HepG2 (cell line): ENCODE data around the gene CGB3. TPM values are rescaled to one million over a fixed set of nuclear protein-coding genes. Genes with fewer than 3 reads are reported as not detected.
A peak's percentile ranks its signal among the peaks of the same experiment; 100 is the strongest.

Source experiments
- CEBPG ChIP-seq: IDR thresholded peaks from 2 replicates; pipeline ENCODE4 v1.6.1; 2016
- DDIT3 ChIP-seq: sonication (generic); formaldehyde crosslinking; IDR thresholded peaks from 2 replicates; pipeline ENCODE4 v1.4.0; 2020; ENCODE audit warnings: mild to moderate bottlenecking, missing genetic modification reagents
- E2F5 ChIP-seq: sonication (generic); formaldehyde crosslinking; conservative IDR thresholded peaks from 2 replicates; pipeline ENCODE4 v1.4.0; 2020; ENCODE audit warnings: missing genetic modification reagents
- ETS1 ChIP-seq: sonication (generic); formaldehyde crosslinking; IDR thresholded peaks from 2 replicates; pipeline ENCODE4 v1.4.0; 2020; ENCODE audit warnings: missing genetic modification reagents
- FUBP1 ChIP-seq: sonication (generic); formaldehyde crosslinking; IDR thresholded peaks from 2 replicates; pipeline ENCODE4 v1.5.1; 2020; ENCODE audit warnings: missing genetic modification reagents, mild to moderate bottlenecking, borderline replicate concordance
- GLI4 ChIP-seq: sonication (generic); formaldehyde crosslinking; IDR thresholded peaks from 2 replicates; pipeline ENCODE4 v1.5.1; 2020; ENCODE audit warnings: missing genetic modification reagents, mild to moderate bottlenecking, moderate library complexity, borderline replicate concordance
- HDAC2 ChIP-seq: sonication (generic); formaldehyde crosslinking; IDR thresholded peaks from 2 replicates; pipeline ENCODE4 v1.4.0; 2020; ENCODE audit warnings: missing genetic modification reagents
- HMG20B ChIP-seq: conservative IDR thresholded peaks from 2 replicates; pipeline ENCODE4 v1.6.1; 2016; ENCODE audit warnings: missing genetic modification reagents, missing compliant biosample characterization
- KLF16 ChIP-seq, 2 experiments: sonication (generic) in 1 of 2; formaldehyde crosslinking in 1 of 2; IDR thresholded peaks; 2 replicates each; pipeline versions ENCODE4 v1.6.1 to v1.8.0; 2016 to 2023; ENCODE audit warnings: missing genetic modification reagents in 2 of 2, missing compliant biosample characterization in 1 of 2
- MNT ChIP-seq: fragments of 450-650 bp; IDR thresholded peaks from 2 replicates; pipeline ENCODE4 v1.6.1; 2016
- NR0B2 ChIP-seq: sonication (generic); formaldehyde crosslinking; IDR thresholded peaks from 2 replicates; pipeline ENCODE4 v1.4.0; 2020; ENCODE audit warnings: mild to moderate bottlenecking, missing genetic modification reagents
- NR2F2 ChIP-seq: IDR thresholded peaks from 2 replicates; pipeline ENCODE4 v1.6.1; 2012; ENCODE audit warnings: low read depth, inconsistent platforms, borderline replicate concordance
- PTBP1 ChIP-seq: fragments of 200-400 bp; formaldehyde crosslinking; IDR thresholded peaks from 2 replicates; pipeline ENCODE4 v1.6.1; 2018; ENCODE audit warnings: low read length, low read depth; ENCODE audit not compliant: poor library complexity, severe bottlenecking
- TOE1 ChIP-seq: sonication (generic); formaldehyde crosslinking; IDR thresholded peaks from 2 replicates; pipeline ENCODE4 v1.4.0; 2020; ENCODE audit warnings: mild to moderate bottlenecking, missing genetic modification reagents
- ZEB1 ChIP-seq: IDR thresholded peaks from 2 replicates; pipeline ENCODE4 v1.6.1; 2012; ENCODE audit warnings: mild to moderate bottlenecking, low read depth, inconsistent platforms; ENCODE audit not compliant: insufficient replicate concordance
- ZNF468 ChIP-seq: sonication (generic); formaldehyde crosslinking; IDR thresholded peaks from 2 replicates; pipeline ENCODE4 v1.8.0; 2022; ENCODE audit warnings: mild to moderate bottlenecking, moderate library complexity, missing genetic modification reagents
- ZNF687 ChIP-seq: sonication (generic); formaldehyde crosslinking; IDR thresholded peaks from 2 replicates; pipeline ENCODE4 v1.5.1; 2020; ENCODE audit warnings: mild to moderate bottlenecking, missing genetic modification reagents, moderate library complexity
- polyA plus RNA-seq, 8 experiments: library from polyadenylated mRNA; depleted of rRNA in 3 of 8; stranded (reverse) in 7 of 8; unstranded in 1 of 8; fragments of >200 nt; fragmentation: Illumina TruSeq in 4 of 8; extraction: Trizol in 4 of 8; gene quantifications; 2 replicates each; pipeline versions ENCODE4 v1.2.1 to v1.2.3, GENCODE V29; 2011 to 2016; ENCODE audit warnings: low read depth in 4 of 8, missing spikeins in 1 of 8, mixed read lengths in 1 of 8; ENCODE audit not compliant: insufficient read depth in 1 of 8
- total RNA-seq, 5 experiments: library from RNA; depleted of rRNA; stranded (reverse); fragments of >200 nt; fragmentation: Illumina TruSeq; extraction: Trizol; gene quantifications; 2 replicates each; pipeline ENCODE4 v1.2.3, GENCODE V29; 2016; ENCODE audit warnings: low read depth in 1 of 5

The CGB3 gene
- total and polyA plus RNA-seq, 2 of the 13 experiments (the other 11 are each of a cell fraction or from before 2014, with no cell fraction given) = not detected

- TF ChIP-seq ETS1 (CRISPR knock-in tag) (no peak; the same call in 1 of the 2 replicates), CEBPG (CRISPR knock-in tag) (peak; percentile 79), PTBP1 (no peak), KLF16 (CRISPR knock-in tag; IDR thresholded peaks at IDR 0.05) (peak in 1 of 2 experiments; percentile 57; a peak in 1 of 4 replicates), ZNF687 (peak; percentile 75), FUBP1 (no peak), MNT (peak; percentile 70), NR0B2 (CRISPR knock-in tag) (0 out of 2 replicates have a peak, but pooled peaks have one; percentile 66), HDAC2 (CRISPR knock-in tag) (no peak), TOE1 (CRISPR knock-in tag) (0 out of 2 replicates have a peak, but pooled peaks have one; percentile 37), NR2F2 (no peak), ZNF468 (CRISPR knock-in tag) (no peak), DDIT3 (no peak), ZEB1 (no peak), HMG20B (CRISPR knock-in tag) (no peak), GLI4 (CRISPR knock-in tag) (no peak; the same call in 1 of the 2 replicates), E2F5 (CRISPR knock-in tag) (peak; percentile 39; the same call in 1 of the 2 replicates)
These were observed 30.7 kb downstream of the CGB3 start, which contains the start of the genes GYS1 and RUVBL2 (continued) for GRCh38 chr19:48993175-48994034.
